Measurements from ENCODE around the gene CHIA. TPM values are rescaled to one million over a fixed set of nuclear protein-coding genes. Genes with fewer than 3 reads are reported as not detected.

The CHIA gene
- total and polyA plus RNA-seq, 2 of the 8 experiments (the other 6 are each of a cell fraction or from before 2014, with no cell fraction given) = not detected

DNA sequence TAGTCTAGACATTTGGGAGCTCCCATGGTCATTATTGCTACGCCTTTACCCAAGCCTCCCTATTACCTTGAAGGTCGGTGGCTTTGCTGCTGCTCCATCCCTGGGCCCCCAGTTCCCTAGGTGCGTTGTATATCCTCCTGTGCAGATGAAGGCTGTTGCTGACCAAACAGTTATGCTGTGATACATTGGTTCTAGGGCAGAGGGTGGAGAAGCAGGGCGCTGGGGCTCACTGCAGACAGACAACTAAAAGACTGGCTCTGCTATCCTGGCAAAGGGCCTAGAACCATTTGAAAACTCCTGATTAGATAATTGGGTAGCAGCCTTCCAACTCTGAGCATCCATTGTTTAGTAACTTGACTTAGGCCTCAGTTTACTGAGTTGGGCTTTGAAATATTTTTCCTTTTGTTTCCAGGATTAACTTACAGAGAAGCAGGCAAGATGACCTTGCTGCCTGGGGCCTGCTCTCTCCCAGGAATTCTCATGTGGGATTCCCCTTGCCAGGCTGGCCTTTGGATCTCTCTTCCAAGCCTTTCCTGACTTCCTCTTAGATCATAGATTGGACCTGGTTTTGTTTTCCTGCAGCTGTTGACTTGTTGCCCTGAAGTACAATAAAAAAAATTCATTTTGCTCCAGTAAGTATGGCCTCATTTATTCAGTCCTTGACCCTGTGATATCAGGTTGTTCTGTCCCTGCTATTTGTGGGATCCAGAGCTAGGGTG lies 47.7 kb upstream of the CHIA start:
- WGBS, 2 experiments (ENCODE audit: extremely low coverage in 1 of 2, insufficient coverage in 1 of 2, insufficient read length in 1 of 2, insufficient replicate concordance in 2 of 2, low coverage in 1 of 2, low lambda C conversion rate in 2 of 2, missing lambda C conversion rate in 1 of 2) = 55% methylated on average over 4 of the region's 4 CpGs; no CpG with 5 or more reads in 1 of the 2 experiments
- H4K91ac ChIP-seq (replicated peaks; ENCODE audit: insufficient read length, low read length) = no peak overlapping the region
- no peaks in the 10 kb centered on the region for H4K20me1 ChIP-seq (replicated peaks in 1 of 2; ENCODE audit: control insufficient read depth in 1 of 2, insufficient read depth in 2 of 2, low read length in 2 of 2)
- H3K79me1 ChIP-seq (ENCODE audit: low read depth, low read length) = no peaks in the 10 kb centered on the region
- no peak overlapping the region for H2AK5ac ChIP-seq (ENCODE audit: low read depth, low read length)
- H3K4me3 ChIP-seq (ENCODE audit: extremely low read depth in 1 of 4, insufficient read depth in 2 of 4, low read depth in 3 of 4, low read length in 4 of 4) = no peak overlapping the region
- H2BK12ac ChIP-seq (ENCODE audit: low read depth, low read length) = no peak overlapping the region
- H3K27ac ChIP-seq (ENCODE audit: low read depth, low read length) = no peak overlapping the region
- no peak overlapping the region for H3K4ac ChIP-seq (replicated peaks; ENCODE audit: insufficient read length, low read depth, low read length)
- H3K14ac ChIP-seq (ENCODE audit: insufficient read length) = no peak overlapping the region
- H3K27me3 ChIP-seq (replicated peaks in 1 of 4; ENCODE audit: control insufficient read depth in 3 of 4, extremely low read depth in 1 of 4, insufficient read depth in 3 of 4, low read length in 3 of 4) = no peaks in the 10 kb centered on the region; a peak in 1 of 7 replicates
- no peak overlapping the region for H2BK120ac ChIP-seq (replicated peaks; ENCODE audit: low read depth, low read length)
- H3K4me1 ChIP-seq (replicated peaks in 1 of 4; ENCODE audit: control insufficient read depth in 3 of 4, insufficient read depth in 4 of 4, low read length in 3 of 4) = no peaks in the 10 kb centered on the region
- H4K8ac ChIP-seq (ENCODE audit: extremely low read depth, insufficient read depth, low read length) = no peak overlapping the region
- H3K9ac ChIP-seq (replicated peaks in 1 of 4; ENCODE audit: extremely low read depth in 1 of 4, low read depth in 3 of 4, low read length in 3 of 4) = no peak overlapping the region
- H3K23me2 ChIP-seq (ENCODE audit: low read depth, low read length) = no peaks in the 10 kb centered on the region; the same call in 1 of the 2 replicates
- H4K5ac ChIP-seq (ENCODE audit: insufficient read length, low read depth, low read length) = no peak overlapping the region
- FAIRE-seq (no peak), DNase-seq (ENCODE audit: low read depth in 1 of 2, low spot score in 2 of 2) (peak in 1 of 2 experiments; percentile 14)
- H3K23ac ChIP-seq (ENCODE audit: insufficient read length) = no peak overlapping the region
- no peak overlapping the region for H3K56ac ChIP-seq (replicated peaks; ENCODE audit: insufficient read length, low read depth, low read length)
- no peak overlapping the region for H2BK20ac ChIP-seq (ENCODE audit: low read length)
- H2BK15ac ChIP-seq (ENCODE audit: low read length) = no peak overlapping the region
- no peak overlapping the region for H2AFZ ChIP-seq (ENCODE audit: low read length)
- no peak overlapping the region for H3K18ac ChIP-seq (ENCODE audit: extremely low read depth, low read length)
- POLR2A ChIA-PET (ENCODE audit: partially characterized antibody) = no interaction called here
- H3K4me2 ChIP-seq (ENCODE audit: insufficient read depth in 1 of 2, low read depth in 2 of 2, low read length in 2 of 2) = no peak overlapping the region
- no peaks in the 10 kb centered on the region for H3K9me3 ChIP-seq (ENCODE audit: insufficient read depth in 2 of 2, low read depth in 1 of 2, low read length in 1 of 2)
- CTCF ChIA-PET (ENCODE audit: partially characterized antibody) = interaction anchor here (1.0 to 1.4 kb wide), 4 partner anchors 11 to 24 kb away, joined by 3 to 6 read pairs (median 4); no protein-coding TSS in a partner anchor
- no peaks in the 10 kb centered on the region for H3K36me3 ChIP-seq (ENCODE audit: control insufficient read depth in 2 of 4, insufficient read depth in 4 of 4, low read length in 3 of 4)
- H2BK5ac ChIP-seq (ENCODE audit: low read depth, low read length) = no peak overlapping the region
- H3K79me2 ChIP-seq (ENCODE audit: control insufficient read depth in 1 of 2, insufficient read depth in 2 of 2, low read length in 2 of 2) = no peaks in the 10 kb centered on the region
- TF ChIP-seq POU5F1 (IDR thresholded peaks at IDR 0.05; ENCODE audit: low read depth, low read length) (no peak), SIN3A (conservative IDR thresholded peaks at IDR 0.05 in 1 of 2, IDR thresholded peaks at IDR 0.05 in 1 of 2; ENCODE audit: low read depth in 1 of 2, low read length in 2 of 2) (no peak), HDAC6 (IDR thresholded peaks at IDR 0.05; ENCODE audit: low read depth, low read length) (no peak), GABPA (IDR thresholded peaks at IDR 0.05; ENCODE audit: borderline replicate concordance, insufficient read depth, low read length) (no peak), ASH2L (IDR thresholded peaks at IDR 0.05; ENCODE audit: low read length) (no peak)
- TF ChIP-seq, protein P1, sequence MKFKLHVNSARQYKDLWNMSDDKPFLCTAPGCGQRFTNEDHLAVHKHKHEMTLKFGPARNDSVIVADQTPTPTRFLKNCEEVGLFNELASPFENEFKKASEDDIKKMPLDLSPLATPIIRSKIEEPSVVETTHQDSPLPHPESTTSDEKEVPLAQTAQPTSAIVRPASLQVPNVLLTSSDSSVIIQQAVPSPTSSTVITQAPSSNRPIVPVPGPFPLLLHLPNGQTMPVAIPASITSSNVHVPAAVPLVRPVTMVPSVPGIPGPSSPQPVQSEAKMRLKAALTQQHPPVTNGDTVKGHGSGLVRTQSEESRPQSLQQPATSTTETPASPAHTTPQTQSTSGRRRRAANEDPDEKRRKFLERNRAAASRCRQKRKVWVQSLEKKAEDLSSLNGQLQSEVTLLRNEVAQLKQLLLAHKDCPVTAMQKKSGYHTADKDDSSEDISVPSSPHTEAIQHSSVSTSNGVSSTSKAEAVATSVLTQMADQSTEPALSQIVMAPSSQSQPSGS (IDR thresholded peaks at IDR 0.05; ENCODE audit: low read length) = no peak
- TF ChIP-seq, protein P2, sequence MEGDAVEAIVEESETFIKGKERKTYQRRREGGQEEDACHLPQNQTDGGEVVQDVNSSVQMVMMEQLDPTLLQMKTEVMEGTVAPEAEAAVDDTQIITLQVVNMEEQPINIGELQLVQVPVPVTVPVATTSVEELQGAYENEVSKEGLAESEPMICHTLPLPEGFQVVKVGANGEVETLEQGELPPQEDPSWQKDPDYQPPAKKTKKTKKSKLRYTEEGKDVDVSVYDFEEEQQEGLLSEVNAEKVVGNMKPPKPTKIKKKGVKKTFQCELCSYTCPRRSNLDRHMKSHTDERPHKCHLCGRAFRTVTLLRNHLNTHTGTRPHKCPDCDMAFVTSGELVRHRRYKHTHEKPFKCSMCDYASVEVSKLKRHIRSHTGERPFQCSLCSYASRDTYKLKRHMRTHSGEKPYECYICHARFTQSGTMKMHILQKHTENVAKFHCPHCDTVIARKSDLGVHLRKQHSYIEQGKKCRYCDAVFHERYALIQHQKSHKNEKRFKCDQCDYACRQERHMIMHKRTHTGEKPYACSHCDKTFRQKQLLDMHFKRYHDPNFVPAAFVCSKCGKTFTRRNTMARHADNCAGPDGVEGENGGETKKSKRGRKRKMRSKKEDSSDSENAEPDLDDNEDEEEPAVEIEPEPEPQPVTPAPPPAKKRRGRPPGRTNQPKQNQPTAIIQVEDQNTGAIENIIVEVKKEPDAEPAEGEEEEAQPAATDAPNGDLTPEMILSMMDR (IDR thresholded peaks at IDR 0.05; ENCODE audit: control extremely low read depth in 1 of 3, insufficient read depth in 1 of 3, low read depth in 1 of 3, low read length in 3 of 3) = no peak
